Left ventricle myocardium inferior (tissue), 1 donor: Measurements from ENCODE around the gene WDR49. TPM values are rescaled to one million over a fixed set of nuclear protein-coding genes. Genes with fewer than 3 reads are reported as not detected.

Source experiments
- DNase-seq: peaks from one replicate; pipeline ENCODE4 v3.0.0-alpha.2; 2020
- H3K27ac ChIP-seq: fragments of 200-600 bp; replicated peaks from 2 replicates; pipeline ENCODE4 v1.8.0; 2021
- H3K27me3 ChIP-seq: fragments of 200-600 bp; 2 replicates; pipeline ENCODE4 v1.8.0; 2021; ENCODE audit warnings: low read depth
- H3K36me3 ChIP-seq: fragments of 200-600 bp; 2 replicates; pipeline ENCODE4 v1.8.0; 2021
- H3K4me1 ChIP-seq: fragments of 200-600 bp; 2 replicates; pipeline ENCODE4 v1.8.0; 2021
- H3K4me3 ChIP-seq: fragments of 200-600 bp; 2 replicates; pipeline ENCODE4 v1.8.0; 2021; ENCODE audit warnings: mild to moderate bottlenecking, moderate library complexity
- H3K9me3 ChIP-seq: fragments of 200-600 bp; replicated peaks from 2 replicates; pipeline ENCODE4 v1.8.0; 2021
- intact Hi-C: fragments of 100-400 bp; cut with micrococcal nuclease; formaldehyde crosslinking; loops from one replicate; pipeline ENCODE4 v1.11.0; 2022
- total RNA-seq: library from RNA; stranded (reverse); fragmentation: NEBNext Ultra II Directional; extraction: Animal tissue kit (Norgen Biotek cat#: 25700); gene quantifications from one replicate; pipeline ENCODE4 v1.2.1, GENCODE V29; 2021
- TF ChIP-seq, protein P1 (sequence below): fragments of 200-600 bp; IDR thresholded peaks from 2 replicates; pipeline ENCODE4 v1.8.0; 2021; ENCODE audit warnings: antibody characterized with exemption, mild to moderate bottlenecking, borderline replicate concordance
- donor health status: DM: no; HTN: yes; CAD: no; lungs with severe emphysema.

WDR49 gene
- total RNA-seq, 1 donor from 2014 or later, result 3.7 TPM

- intact Hi-C loops, result no loop called here
- no peak overlapping the region for H3K27ac ChIP-seq
- no peaks in the 10 kb centered on the region for H3K36me3 ChIP-seq
- no peaks in the 10 kb centered on the region for H3K4me1 ChIP-seq
- no peaks in the 10 kb centered on the region for H3K9me3 ChIP-seq
- no peak overlapping the region for H3K4me3 ChIP-seq
- no peaks in the 10 kb centered on the region for H3K27me3 ChIP-seq
- no peak for DNase-seq
- TF ChIP-seq, protein P1, sequence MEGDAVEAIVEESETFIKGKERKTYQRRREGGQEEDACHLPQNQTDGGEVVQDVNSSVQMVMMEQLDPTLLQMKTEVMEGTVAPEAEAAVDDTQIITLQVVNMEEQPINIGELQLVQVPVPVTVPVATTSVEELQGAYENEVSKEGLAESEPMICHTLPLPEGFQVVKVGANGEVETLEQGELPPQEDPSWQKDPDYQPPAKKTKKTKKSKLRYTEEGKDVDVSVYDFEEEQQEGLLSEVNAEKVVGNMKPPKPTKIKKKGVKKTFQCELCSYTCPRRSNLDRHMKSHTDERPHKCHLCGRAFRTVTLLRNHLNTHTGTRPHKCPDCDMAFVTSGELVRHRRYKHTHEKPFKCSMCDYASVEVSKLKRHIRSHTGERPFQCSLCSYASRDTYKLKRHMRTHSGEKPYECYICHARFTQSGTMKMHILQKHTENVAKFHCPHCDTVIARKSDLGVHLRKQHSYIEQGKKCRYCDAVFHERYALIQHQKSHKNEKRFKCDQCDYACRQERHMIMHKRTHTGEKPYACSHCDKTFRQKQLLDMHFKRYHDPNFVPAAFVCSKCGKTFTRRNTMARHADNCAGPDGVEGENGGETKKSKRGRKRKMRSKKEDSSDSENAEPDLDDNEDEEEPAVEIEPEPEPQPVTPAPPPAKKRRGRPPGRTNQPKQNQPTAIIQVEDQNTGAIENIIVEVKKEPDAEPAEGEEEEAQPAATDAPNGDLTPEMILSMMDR, result no peak
Measured at GRCh38 chr3:167437428-167438139, 216.2 kb downstream of the WDR49 start.

Other genes starting within 250 kb of the WDR49 start
- gene SERPINI2, start 179.9 kb downstream of the WDR49 start, total RNA-seq, result 0.41 TPM
- 35.1 TPM for gene PDCD10, start 81.0 kb upstream of the WDR49 start, total RNA-seq
- gene SERPINI1, start 81.8 kb upstream of the WDR49 start, total RNA-seq, result 10.6 TPM